ENCODE results near the gene HSPH1. TPM values are rescaled to one million over a fixed set of nuclear protein-coding genes. Genes with fewer than 3 reads are reported as not detected.
"Not testable (repeated sequence)": the region's sequence is repeated elsewhere in the genome, so short reads cannot be mapped to it uniquely, and the experiment has no call there.

Gene HSPH1
- total RNA-seq, 1 experiment from 2014 or later, result 70.6 TPM

DNA sequence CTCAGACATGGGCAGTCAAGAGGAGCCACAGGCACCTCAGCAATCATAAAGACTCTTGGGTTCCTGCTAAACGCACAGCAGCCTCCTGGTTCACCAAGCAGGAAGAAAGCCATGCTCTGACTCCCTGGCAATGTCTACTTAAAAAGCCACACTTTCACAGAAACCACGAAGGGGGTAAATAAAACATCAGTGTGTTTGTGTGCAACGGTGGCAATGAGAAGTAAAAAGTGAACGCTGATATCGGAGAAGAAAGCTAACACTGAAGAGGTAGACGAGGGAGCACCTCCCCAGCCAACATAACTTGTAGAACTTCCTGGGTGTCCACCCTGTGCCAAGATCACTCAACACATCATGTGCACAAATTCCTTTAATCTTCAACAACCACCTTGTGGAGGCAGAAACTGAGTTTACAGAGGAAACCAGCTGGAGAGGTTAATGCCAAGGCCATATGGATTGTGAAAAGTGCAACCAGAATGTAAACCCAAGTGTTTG lies 30.2 kb downstream of the HSPH1 start:
- DNase-seq (ENCODE audit: low read depth), result no peak

DNA sequence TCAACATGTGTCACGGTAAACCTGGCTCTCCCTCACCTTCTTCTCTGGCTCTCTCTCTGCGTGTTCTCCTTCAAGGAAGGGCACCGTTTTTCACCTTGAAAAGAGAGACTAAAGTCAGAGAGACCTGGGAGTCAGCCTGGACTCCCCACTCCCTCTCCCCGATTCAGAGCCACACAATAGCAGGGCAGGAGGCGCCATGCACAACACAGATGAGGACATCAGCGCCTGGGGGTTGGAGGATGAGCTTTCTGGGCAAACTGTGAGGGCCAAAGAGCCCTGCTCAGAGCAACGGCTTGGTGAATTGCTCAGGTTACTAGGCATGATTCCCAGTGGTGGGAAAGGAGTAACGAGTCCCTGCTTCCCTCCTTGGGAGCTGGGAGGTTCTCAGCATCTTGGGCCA lies 32.3 kb downstream of the HSPH1 start:
- no peak for DNase-seq (ENCODE audit: low read depth)

DNA sequence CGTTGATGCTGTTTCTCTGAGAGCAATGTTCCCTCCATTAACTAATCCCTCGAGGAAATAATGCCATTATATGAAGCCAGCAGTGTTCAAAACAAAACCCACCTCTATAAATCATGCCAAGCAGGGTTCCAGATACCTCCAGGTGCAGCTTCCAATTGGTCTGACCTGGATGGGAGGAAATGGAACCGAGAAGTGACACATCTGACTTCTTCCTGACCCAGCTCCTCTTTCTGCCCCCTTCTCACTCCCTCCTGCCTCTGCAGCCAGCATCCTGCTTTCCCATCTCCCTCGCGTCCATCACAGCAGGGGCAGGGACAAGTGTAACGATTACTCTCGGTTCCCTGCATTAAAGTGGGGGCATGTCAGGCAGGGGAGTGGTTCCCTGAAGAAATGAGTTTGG lies 37.5 kb downstream of the HSPH1 start:
- DNase-seq (ENCODE audit: low read depth), result no peak

DNA sequence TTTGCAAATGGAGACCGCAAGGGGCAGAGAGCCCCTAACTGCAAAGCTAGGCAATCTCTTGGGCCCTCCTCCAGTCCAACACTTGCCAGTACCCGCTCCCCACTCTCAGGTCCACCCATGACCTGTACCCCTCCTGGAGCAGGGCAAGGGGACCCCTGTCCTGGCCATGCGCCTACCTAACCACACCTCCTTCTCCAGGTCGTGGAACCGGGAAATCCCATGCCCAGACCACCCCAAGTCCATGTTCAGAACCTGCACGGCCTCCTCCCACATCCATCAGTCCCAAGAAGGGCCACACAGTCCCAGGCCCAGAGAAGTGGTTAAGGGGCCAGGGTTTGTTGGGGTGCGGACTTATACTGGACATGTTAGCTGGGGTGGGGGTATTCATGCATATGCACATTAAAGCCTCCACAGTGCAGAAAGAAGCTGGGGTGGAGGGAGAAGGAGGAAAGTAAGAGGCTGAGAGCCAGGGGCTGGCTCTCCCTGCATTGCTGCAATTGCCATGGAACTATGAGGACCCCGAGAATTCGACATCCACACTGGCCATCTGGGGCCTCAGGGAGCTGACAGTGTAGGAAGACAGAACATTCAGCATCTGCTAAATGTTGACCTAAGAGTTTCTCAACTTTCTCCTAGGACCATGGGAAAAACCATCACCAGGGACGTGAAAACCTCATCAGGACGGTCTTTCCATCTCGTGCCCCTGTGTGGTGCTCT lies 39.0 kb downstream of the HSPH1 start:
- no peak for DNase-seq (ENCODE audit: low read depth)

DNA sequence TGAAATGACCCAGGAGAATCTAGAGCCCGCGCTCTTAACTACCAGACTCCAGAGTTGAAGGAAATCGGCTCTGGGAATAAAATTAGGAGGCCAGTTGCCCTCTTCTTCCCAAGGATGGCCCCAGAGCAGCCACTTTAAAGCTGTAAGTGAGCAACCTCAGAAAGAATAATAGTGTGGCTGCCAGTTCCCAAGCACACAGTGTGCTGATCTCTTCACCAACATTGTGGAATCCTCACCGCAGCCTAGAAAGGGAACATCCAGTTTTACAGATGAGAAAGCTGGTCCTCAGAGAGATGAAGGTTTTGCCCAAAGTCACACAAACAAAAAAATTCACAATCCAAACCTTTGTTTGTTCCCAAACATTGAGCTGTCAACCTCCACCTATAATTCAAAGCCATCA lies 39.6 kb downstream of the HSPH1 start:
- DNase-seq (ENCODE audit: low read depth), result no peak

- DNase-seq (ENCODE audit: low read depth), result no peak
These were observed 40.1 kb downstream of the HSPH1 start for GRCh38 chr13:31121379-31122140.

GRCh38 chr13:31119966-31120700 lies 41.6 kb downstream of the HSPH1 start:
- no peak for DNase-seq (ENCODE audit: low read depth)

DNA sequence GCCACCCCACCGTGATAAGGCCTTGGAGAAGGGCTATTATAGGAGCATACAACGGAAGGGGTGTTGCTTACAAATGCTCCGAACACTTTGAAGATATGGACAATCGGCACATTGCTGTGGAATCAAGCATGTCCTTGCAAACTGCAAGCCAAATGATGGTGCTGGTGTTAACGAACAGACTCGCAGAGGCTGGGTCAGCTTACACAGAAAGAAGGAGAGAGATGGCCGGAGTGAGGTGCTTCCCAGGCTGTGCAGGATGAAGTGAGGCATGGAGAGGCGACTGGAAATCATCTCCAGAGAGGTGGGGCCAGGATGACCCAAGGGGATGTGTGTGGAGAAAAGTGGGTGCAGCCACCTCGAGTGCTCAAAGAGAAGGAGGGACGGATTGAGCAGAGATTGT lies 42.2 kb downstream of the HSPH1 start:
- DNase-seq (ENCODE audit: low read depth), result no peak

DNA sequence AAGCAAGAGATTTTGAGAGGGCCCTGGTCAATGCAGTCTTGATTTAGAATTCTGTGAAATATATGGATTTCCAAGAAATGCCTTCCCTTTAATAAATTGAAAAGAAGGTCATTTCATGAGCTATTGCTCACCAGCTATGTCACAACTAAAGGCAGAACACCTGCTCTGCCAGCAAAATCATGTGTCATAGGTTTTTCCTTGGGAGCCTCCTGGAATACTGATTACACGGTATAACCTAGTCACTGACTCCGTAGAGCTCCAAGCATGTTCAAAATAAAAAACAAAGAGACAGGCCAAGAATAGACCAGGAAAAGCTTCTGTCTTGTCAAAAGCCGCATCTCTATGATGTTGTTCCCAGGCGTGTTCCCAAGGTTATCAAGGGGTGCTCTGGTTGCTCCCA lies 45.5 kb downstream of the HSPH1 start:
- DNase-seq (ENCODE audit: low read depth), result no peak

- no peak for DNase-seq (ENCODE audit: low read depth)
These were observed 46.1 kb downstream of the HSPH1 start for GRCh38 chr13:31115616-31116015.

- DNase-seq (ENCODE audit: low read depth), result no peak
These were observed 47.1 kb downstream of the HSPH1 start for GRCh38 chr13:31114641-31115040.

- no peak for DNase-seq (ENCODE audit: low read depth)
These were observed 50.6 kb downstream of the HSPH1 start for GRCh38 chr13:31111136-31111535.

DNA sequence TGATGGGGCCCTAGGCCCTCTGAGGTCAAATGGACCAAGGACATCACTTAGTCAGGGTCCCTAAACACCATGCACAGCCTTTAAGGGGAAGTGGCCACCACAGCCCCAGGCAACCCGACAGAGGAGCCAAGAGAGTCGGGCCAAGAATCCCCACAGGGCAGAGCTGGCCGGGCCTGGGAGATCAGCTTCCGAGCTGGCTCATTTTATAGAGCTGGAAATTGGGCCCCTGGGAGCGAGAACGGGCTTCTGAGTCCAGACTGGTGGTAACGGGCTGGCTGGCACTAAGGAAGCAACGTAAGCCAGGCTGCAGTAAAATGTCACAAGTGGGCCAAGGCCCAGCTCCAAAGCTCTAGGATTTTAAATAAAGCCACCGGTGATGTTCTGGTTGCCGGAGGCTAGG lies 51.1 kb downstream of the HSPH1 start:
- no peak for DNase-seq (ENCODE audit: low read depth)

GRCh38 chr13:31110169-31110568 lies 51.5 kb downstream of the HSPH1 start:
- no peak for DNase-seq (ENCODE audit: low read depth)

DNA sequence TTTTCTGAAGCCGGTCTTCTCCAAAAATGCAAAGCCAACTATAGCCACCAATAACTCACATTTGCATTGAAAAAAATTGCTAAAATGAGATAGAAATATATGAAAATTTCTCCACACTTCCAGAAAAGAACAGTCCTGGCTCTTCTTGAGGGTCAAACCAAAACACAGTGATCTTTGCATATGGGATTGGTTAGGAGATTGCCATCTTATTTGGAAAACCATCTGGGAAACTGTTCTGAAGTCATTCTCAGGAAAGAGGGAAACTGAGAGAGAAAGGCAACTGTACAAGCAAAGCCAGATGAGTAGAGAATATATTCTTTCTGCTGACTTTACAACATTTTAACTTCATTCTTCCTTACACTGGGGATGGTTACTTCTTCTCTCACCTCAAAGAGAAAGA lies 54.6 kb downstream of the HSPH1 start:
- no peak for DNase-seq (ENCODE audit: low read depth)

- DNase-seq (ENCODE audit: low read depth), result no peak
These were observed 55.8 kb downstream of the HSPH1 start for GRCh38 chr13:31105856-31106255.

GRCh38 chr13:31105020-31105795 lies 56.5 kb downstream of the HSPH1 start:
- no peak for DNase-seq (ENCODE audit: low read depth)

- DNase-seq (ENCODE audit: low read depth), result no peak
These were observed 58.8 kb downstream of the HSPH1 start for GRCh38 chr13:31102905-31103304.

- DNase-seq (ENCODE audit: low read depth), result no peak
These were observed 60.1 kb downstream of the HSPH1 start for GRCh38 chr13:31101472-31102170.

GRCh38 chr13:31100721-31101120 lies 61.0 kb downstream of the HSPH1 start:
- no peak for DNase-seq (ENCODE audit: low read depth)

DNA sequence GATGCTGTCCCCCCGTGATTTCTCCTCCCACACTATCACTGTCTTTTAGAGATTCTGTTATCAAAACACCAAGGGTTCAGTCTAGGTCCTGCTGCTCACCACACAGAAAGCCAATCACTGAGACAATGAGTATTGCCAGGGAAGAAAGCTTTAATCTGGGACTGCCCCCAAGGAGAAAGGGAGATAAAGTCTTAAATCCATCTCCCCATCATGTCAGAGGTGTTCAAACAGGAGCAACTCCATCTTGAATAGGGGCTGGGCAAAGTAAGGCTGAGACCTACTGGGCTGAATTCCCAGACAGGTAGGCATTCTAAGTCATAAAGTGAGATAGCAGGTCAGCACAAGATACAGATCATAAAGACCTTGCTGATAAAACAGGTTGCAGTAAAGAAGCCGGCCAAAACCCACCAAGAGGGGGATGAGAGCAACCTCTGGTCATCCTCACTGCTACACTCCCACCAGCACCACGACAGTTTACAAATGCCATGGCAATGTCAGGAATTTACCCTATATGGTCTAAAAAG lies 63.7 kb downstream of the HSPH1 start:
- DNase-seq (ENCODE audit: low read depth), result not testable (repeated sequence)

Measured in LHCN-M2 (cell line).